ENCODE data around the gene PPP1R3F.

Gene PPP1R3F

GRCh38 chrX:49238735-49239134 lies 30.9 kb upstream of the PPP1R3F start:
- in situ Hi-C loops (cut with MboI; ENCODE audit: low sequenced_read_pairs), result no loop called here
- Histone ChIP-seq H3K4me1 (no peaks in the 10 kb centered on the region), H3K36me3 (replicated peaks) (peaks cover 4% of the 10 kb centered on the region; the same call in 1 of the 2 replicates), H3K9me3 (no peaks in the 10 kb centered on the region), H3K27me3 (ENCODE audit: low read depth) (no peaks in the 10 kb centered on the region), H3K4me3 (no peak overlapping the region)
- no peak for DNase-seq (ENCODE audit: low spot score in 2 of 2)

DNA sequence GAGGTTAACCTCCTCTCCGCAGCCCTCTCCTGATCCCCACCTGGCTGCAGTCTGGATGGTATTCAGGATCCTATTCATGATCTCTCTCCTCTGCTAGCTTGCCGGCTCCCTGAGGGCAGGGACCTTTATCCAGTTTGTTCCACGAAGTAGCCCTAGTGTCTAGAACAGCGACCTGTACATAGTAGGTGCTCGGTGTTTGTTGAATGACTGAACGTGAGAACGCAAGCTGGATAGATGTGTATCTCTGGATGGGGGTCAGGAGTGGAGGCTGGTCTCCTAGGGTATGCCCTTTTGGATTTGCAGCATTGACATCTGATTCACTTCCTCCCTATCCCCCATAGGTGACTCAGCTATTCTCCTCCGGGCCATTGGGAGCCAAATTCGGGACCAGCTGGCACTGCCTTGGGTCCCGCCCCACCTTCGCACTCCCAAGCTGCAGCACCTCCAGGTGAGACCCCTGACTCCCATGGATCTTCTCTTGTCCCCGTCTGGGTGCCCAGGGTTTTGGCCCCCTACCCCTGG lies 27.0 kb upstream of the PPP1R3F start:
- peaks cover 15% of the 10 kb centered on the region for H3K36me3 ChIP-seq (replicated peaks)
- no peak for DNase-seq (ENCODE audit: low spot score in 2 of 2)
- in situ Hi-C loops (cut with MboI; ENCODE audit: low sequenced_read_pairs), result no loop called here

DNA sequence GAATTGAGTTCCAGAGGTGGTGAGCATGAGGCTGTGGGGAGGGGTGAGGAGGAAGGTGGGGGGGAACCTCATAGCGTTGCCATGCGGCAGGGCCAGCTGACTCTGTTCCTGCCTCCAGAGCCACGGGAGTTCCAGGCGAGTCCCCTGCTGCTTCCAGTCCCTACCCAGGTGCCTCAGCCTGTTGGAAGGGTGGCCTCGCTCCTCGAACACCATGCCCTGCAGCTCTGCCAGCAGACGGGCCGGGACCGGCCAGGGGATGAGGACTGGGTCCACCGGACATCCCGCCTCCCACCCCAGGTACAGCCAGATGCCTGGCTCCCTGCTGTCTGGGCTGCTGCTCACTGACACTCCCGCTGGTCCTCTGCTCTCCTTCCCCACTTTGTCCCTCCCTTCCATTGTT lies 26.4 kb upstream of the PPP1R3F start:
- Histone ChIP-seq H3K36me3 (replicated peaks) (peaks cover 15% of the 10 kb centered on the region), H3K9me3 (no peaks in the 10 kb centered on the region), H3K27me3 (ENCODE audit: low read depth) (no peaks in the 10 kb centered on the region), H3K4me3 (no peak overlapping the region), H3K4me1 (no peaks in the 10 kb centered on the region)
- no peak for DNase-seq (ENCODE audit: low spot score in 2 of 2)
- in situ Hi-C loops (cut with MboI; ENCODE audit: low sequenced_read_pairs), result no loop called here

More for the DNA sequence above, 27.0 kb upstream of the PPP1R3F start:
- Histone ChIP-seq H3K4me3 (no peak overlapping the region), H3K4me1 (no peaks in the 10 kb centered on the region), H3K9me3 (no peaks in the 10 kb centered on the region), H3K27me3 (ENCODE audit: low read depth) (no peaks in the 10 kb centered on the region)

GRCh38 chrX:49244207-49244606 lies 25.4 kb upstream of the PPP1R3F start:
- H3K36me3 ChIP-seq (replicated peaks), result peaks cover 15% of the 10 kb centered on the region
- H3K27me3 ChIP-seq (ENCODE audit: low read depth), result no peaks in the 10 kb centered on the region
- no peak overlapping the region for H3K4me3 ChIP-seq
- no peak for DNase-seq (ENCODE audit: low spot score in 2 of 2)
- in situ Hi-C loops (cut with MboI; ENCODE audit: low sequenced_read_pairs), result no loop called here
- H3K4me1 ChIP-seq, result no peaks in the 10 kb centered on the region
- H3K9me3 ChIP-seq, result no peaks in the 10 kb centered on the region

DNA sequence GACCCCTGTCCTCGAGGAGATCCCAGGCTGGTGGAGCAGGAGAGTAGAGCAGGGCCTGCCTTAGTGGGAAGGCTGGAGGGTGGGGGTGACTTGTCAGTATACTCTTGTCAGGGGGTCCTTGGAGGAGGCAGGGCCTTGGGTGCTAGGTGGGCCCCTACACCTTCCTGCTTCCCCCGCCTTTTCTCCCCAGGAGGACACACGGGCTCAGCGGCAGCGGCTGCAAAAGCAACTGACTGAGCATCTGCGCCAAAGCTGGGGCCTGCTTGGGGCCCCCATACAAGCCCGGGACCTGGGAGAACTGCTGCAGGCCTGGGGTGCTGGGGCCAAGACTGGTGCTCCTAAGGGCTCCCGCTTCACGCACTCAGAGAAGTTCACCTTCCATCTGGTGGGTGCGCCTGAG lies 23.1 kb upstream of the PPP1R3F start:
- Histone ChIP-seq H3K36me3 (replicated peaks) (peaks cover 15% of the 10 kb centered on the region), H3K4me1 (no peaks in the 10 kb centered on the region), H3K4me3 (no peak overlapping the region), H3K27me3 (ENCODE audit: low read depth) (no peaks in the 10 kb centered on the region), H3K9me3 (no peaks in the 10 kb centered on the region)
- no peak for DNase-seq (ENCODE audit: low spot score in 2 of 2)
- in situ Hi-C loops (cut with MboI; ENCODE audit: low sequenced_read_pairs), result no loop called here

GRCh38 chrX:49247346-49247745 lies 22.2 kb upstream of the PPP1R3F start:
- H3K4me1 ChIP-seq, result no peaks in the 10 kb centered on the region
- DNase-seq (ENCODE audit: low spot score in 2 of 2), result no peak
- no peaks in the 10 kb centered on the region for H3K27me3 ChIP-seq (ENCODE audit: low read depth)
- no peak overlapping the region for H3K4me3 ChIP-seq
- in situ Hi-C loops (cut with MboI; ENCODE audit: low sequenced_read_pairs), result no loop called here
- H3K9me3 ChIP-seq, result no peaks in the 10 kb centered on the region
- peaks cover 15% of the 10 kb centered on the region for H3K36me3 ChIP-seq (replicated peaks)

- DNase-seq (ENCODE audit: low spot score in 2 of 2), result no peak
- Histone ChIP-seq H3K4me3 (no peak overlapping the region), H3K27me3 (ENCODE audit: low read depth) (no peaks in the 10 kb centered on the region), H3K4me1 (no peaks in the 10 kb centered on the region), H3K9me3 (no peaks in the 10 kb centered on the region), H3K36me3 (replicated peaks) (peaks cover 13% of the 10 kb centered on the region)
- in situ Hi-C loops (cut with MboI; ENCODE audit: low sequenced_read_pairs), result no loop called here
These were observed 21.4 kb upstream of the PPP1R3F start for GRCh38 chrX:49247916-49248811.

DNA sequence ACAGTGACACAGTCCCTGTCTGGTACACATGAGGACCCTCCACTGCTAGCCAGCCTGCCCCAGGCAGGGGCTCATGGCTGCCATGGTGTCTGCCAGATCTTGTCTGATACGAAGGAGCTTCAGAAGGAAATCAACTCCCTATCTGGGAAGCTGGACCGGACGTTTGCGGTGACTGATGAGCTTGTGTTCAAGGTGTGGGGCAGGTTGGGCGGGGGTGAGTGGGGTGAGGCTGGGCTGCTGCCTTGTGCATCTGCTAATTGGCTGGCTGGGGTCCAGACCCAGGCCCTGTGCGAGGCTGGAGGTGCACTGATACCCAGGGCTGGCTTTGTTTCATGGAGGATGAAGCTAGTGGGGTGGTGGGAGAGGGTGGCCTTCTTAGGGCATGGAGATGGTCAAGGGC lies 20.5 kb upstream of the PPP1R3F start:
- Histone ChIP-seq H3K9me3 (no peaks in the 10 kb centered on the region), H3K27me3 (ENCODE audit: low read depth) (no peaks in the 10 kb centered on the region)
- in situ Hi-C loops (cut with MboI; ENCODE audit: low sequenced_read_pairs), result no loop called here

DNA sequence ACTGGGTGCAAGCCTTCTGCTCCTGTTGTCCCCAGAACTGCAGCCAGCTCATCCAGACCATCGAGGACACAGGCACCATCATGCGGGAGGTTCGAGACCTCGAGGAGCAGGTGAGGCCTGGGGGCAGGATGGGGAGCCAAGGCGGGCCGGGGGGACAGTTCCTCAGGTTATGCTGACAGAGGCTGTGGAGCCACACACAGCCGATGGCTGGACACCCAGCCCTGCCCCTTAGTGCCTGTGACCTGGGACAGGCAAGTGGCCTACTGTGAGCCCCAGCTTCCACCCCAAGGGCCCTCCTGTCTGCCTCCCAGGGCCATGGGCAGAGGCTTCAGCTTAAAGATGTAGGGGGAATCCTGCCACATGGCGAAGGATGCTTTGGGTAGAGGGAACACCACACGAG lies 20.0 kb upstream of the PPP1R3F start:
- no peak overlapping the region for H3K4me3 ChIP-seq
- no peaks in the 10 kb centered on the region for H3K9me3 ChIP-seq
- no peaks in the 10 kb centered on the region for H3K4me1 ChIP-seq
- no peak for DNase-seq (ENCODE audit: low spot score in 2 of 2)
- in situ Hi-C loops (cut with MboI; ENCODE audit: low sequenced_read_pairs), result no loop called here
- peaks cover 11% of the 10 kb centered on the region for H3K36me3 ChIP-seq (replicated peaks)
- no peaks in the 10 kb centered on the region for H3K27me3 ChIP-seq (ENCODE audit: low read depth)

More for the DNA sequence above, 20.5 kb upstream of the PPP1R3F start:
- H3K4me3 ChIP-seq, result no peak overlapping the region
- peaks cover 11% of the 10 kb centered on the region for H3K36me3 ChIP-seq (replicated peaks)
- no peaks in the 10 kb centered on the region for H3K4me1 ChIP-seq
- DNase-seq (ENCODE audit: low spot score in 2 of 2), result no peak

DNA sequence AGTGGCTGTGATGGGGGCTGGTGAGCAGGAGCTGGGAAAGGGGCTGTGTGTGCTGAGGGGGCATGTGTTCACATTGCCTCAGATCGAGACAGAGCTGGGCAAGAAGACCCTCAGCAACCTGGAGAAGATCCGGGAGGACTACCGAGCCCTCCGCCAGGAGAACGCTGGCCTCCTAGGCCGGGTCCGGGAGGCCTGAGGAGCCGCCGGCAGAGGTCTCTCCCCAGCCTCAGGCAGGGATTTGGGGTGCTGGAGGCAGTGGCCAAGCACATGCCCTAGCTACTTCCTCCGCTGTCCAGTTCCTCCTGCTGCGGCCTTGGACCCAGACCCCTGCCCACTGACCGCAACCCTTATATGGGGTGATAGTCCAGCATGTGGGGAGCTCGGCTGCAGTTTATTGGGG lies 19.5 kb upstream of the PPP1R3F start:
- no peak overlapping the region for H3K4me3 ChIP-seq
- no peaks in the 10 kb centered on the region for H3K27me3 ChIP-seq (ENCODE audit: low read depth)
- peaks cover 11% of the 10 kb centered on the region for H3K36me3 ChIP-seq (replicated peaks)
- in situ Hi-C loops (cut with MboI; ENCODE audit: low sequenced_read_pairs), result no loop called here
- no peaks in the 10 kb centered on the region for H3K9me3 ChIP-seq
- no peaks in the 10 kb centered on the region for H3K4me1 ChIP-seq
- DNase-seq (ENCODE audit: low spot score in 2 of 2), result no peak

GRCh38 chrX:49250578-49250977 lies 19.0 kb upstream of the PPP1R3F start:
- H3K4me1 ChIP-seq, result no peaks in the 10 kb centered on the region
- H3K9me3 ChIP-seq, result no peaks in the 10 kb centered on the region
- H3K36me3 ChIP-seq (replicated peaks), result peaks cover 11% of the 10 kb centered on the region

GRCh38 chrX:49251325-49251724 lies 18.3 kb upstream of the PPP1R3F start:
- in situ Hi-C loops (cut with MboI; ENCODE audit: low sequenced_read_pairs), result no loop called here
- no peaks in the 10 kb centered on the region for H3K4me1 ChIP-seq
- H3K27me3 ChIP-seq (ENCODE audit: low read depth), result no peaks in the 10 kb centered on the region
- H3K4me3 ChIP-seq, result no peak overlapping the region
- H3K36me3 ChIP-seq (replicated peaks), result peaks cover 11% of the 10 kb centered on the region
- H3K9me3 ChIP-seq, result no peaks in the 10 kb centered on the region
- no peak for DNase-seq (ENCODE audit: low spot score in 2 of 2)

More at GRCh38 chrX:49250578-49250977, 19.0 kb upstream of the PPP1R3F start:
- no peak for DNase-seq (ENCODE audit: low spot score in 2 of 2)
- Histone ChIP-seq H3K27me3 (ENCODE audit: low read depth) (no peaks in the 10 kb centered on the region), H3K4me3 (no peak overlapping the region)
- in situ Hi-C loops (cut with MboI; ENCODE audit: low sequenced_read_pairs), result no loop called here

DNA sequence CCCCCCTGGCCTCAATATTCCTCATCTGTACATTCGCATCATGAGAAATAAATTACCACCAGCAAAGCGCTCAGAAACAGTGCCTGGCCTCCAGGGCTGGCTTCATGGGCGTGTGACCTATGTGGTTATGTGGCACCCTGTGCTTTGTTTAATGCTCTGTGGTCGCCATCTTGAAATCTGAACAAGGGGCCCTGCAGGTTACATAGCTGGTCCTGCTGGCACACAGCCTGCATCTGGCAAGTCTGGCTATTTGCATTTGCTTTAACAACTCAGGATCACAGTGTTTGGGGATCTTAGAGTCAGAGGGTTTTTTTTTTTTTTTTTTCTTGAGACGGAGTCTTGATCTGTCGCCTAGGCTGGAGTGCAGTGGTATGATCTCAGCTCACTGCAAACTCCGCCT lies 15.0 kb upstream of the PPP1R3F start:
- no peaks in the 10 kb centered on the region for H3K4me1 ChIP-seq
- H3K9me3 ChIP-seq, result no peaks in the 10 kb centered on the region
- no peaks in the 10 kb centered on the region for H3K27me3 ChIP-seq (ENCODE audit: low read depth)
- in situ Hi-C loops (cut with MboI; ENCODE audit: low sequenced_read_pairs), result no loop called here
- H3K4me3 ChIP-seq, result no peak overlapping the region
- H3K36me3 ChIP-seq (replicated peaks), result no peaks in the 10 kb centered on the region; the same call in 1 of the 2 replicates
- no peak for DNase-seq (ENCODE audit: low spot score in 2 of 2)

GRCh38 chrX:49256268-49256995 lies 13.2 kb upstream of the PPP1R3F start:
- no peaks in the 10 kb centered on the region for H3K36me3 ChIP-seq (replicated peaks)
- H3K9me3 ChIP-seq, result no peaks in the 10 kb centered on the region
- no peaks in the 10 kb centered on the region for H3K4me1 ChIP-seq
- DNase-seq (ENCODE audit: low spot score in 2 of 2), result no peak
- H3K4me3 ChIP-seq, result no peak overlapping the region
- no peaks in the 10 kb centered on the region for H3K27me3 ChIP-seq (ENCODE audit: low read depth)
- in situ Hi-C loops (cut with MboI; ENCODE audit: low sequenced_read_pairs), result no loop called here
